HG02759 (cell line): ENCODE measurements around the gene GBE1.

Experiments used
- ATAC-seq: cut with Tn5 transposase; IDR thresholded peaks from one replicate; pipeline ENCODE4 v1.9.1; 2021; ENCODE audit warnings: mild to moderate bottlenecking, moderate library complexity; ENCODE audit not compliant: unreplicated experiment

The GBE1 gene

GRCh38 chr3:81707996-81708395 lies 53.4 kb downstream of the GBE1 start:
- no peak for ATAC-seq

- no peak for ATAC-seq
Observed at GRCh38 chr3:81702126-81702525, 59.3 kb downstream of the GBE1 start.

- ATAC-seq, result no peak
Observed at GRCh38 chr3:81699536-81700320, 61.7 kb downstream of the GBE1 start.

- no peak for ATAC-seq
Observed at GRCh38 chr3:81696090-81696489, 65.4 kb downstream of the GBE1 start.

GRCh38 chr3:81695302-81695701 lies 66.1 kb downstream of the GBE1 start:
- ATAC-seq, result no peak

GRCh38 chr3:81694662-81695061 lies 66.8 kb downstream of the GBE1 start:
- ATAC-seq, result no peak

- no peak for ATAC-seq
Observed at GRCh38 chr3:81692766-81693165, 68.7 kb downstream of the GBE1 start.

- ATAC-seq, result no peak
Observed at GRCh38 chr3:81689617-81690016, 71.8 kb downstream of the GBE1 start.

- ATAC-seq, result peak; percentile 42
Observed at GRCh38 chr3:81684751-81685395, 76.6 kb downstream of the GBE1 start.

GRCh38 chr3:81676706-81677456 lies 84.6 kb downstream of the GBE1 start:
- no peak for ATAC-seq

- no peak for ATAC-seq
Observed at GRCh38 chr3:81674690-81675089, 86.8 kb downstream of the GBE1 start.

GRCh38 chr3:81668283-81668682 lies 93.2 kb downstream of the GBE1 start:
- ATAC-seq, result no peak

- no peak for ATAC-seq
Observed at GRCh38 chr3:81666502-81667121, 94.8 kb downstream of the GBE1 start.

- ATAC-seq, result no peak
Observed at GRCh38 chr3:81663114-81663513, 98.3 kb downstream of the GBE1 start.

- no peak for ATAC-seq
Observed at GRCh38 chr3:81660036-81660435, 101.4 kb downstream of the GBE1 start.

GRCh38 chr3:81658322-81658997 lies 103.0 kb downstream of the GBE1 start:
- no peak for ATAC-seq

- ATAC-seq, result no peak
Observed at GRCh38 chr3:81651139-81651538, 110.3 kb downstream of the GBE1 start.

- no peak for ATAC-seq
Observed at GRCh38 chr3:81650187-81650586, 111.3 kb downstream of the GBE1 start.

- no peak for ATAC-seq
Observed at GRCh38 chr3:81645248-81645647, 116.2 kb downstream of the GBE1 start.

- no peak for ATAC-seq
Observed at GRCh38 chr3:81643721-81644120, 117.7 kb downstream of the GBE1 start.

GRCh38 chr3:81638480-81638879 lies 123.0 kb downstream of the GBE1 start:
- ATAC-seq, result no peak
